ENCODE results near the gene TTLL5.

DNA sequence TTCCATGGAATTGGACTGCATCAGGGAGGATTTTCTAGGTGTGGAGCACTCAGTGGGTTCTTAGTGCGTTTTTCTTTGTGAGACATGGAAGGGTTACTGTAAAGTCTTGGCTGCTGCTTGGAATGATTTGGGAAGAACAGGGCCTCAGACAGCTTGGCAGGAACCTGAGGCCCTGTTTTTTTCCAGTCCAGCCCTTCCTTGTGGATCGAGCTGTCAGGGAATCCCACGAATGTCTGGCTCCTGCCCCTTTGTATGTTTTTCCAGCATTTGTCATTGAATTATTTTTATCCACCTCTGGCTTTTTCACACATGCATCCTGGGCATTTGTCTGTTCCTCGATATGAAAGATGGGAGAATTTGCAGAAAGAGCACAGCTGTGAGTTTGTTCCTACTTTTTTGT is 162.3 kb downstream of the TTLL5 start:
- TF ChIP-seq RCOR1 (conservative IDR thresholded peaks at IDR 0.05; ENCODE audit: low read depth, low read length), result no peak
- TF ChIP-seq, protein P1, sequence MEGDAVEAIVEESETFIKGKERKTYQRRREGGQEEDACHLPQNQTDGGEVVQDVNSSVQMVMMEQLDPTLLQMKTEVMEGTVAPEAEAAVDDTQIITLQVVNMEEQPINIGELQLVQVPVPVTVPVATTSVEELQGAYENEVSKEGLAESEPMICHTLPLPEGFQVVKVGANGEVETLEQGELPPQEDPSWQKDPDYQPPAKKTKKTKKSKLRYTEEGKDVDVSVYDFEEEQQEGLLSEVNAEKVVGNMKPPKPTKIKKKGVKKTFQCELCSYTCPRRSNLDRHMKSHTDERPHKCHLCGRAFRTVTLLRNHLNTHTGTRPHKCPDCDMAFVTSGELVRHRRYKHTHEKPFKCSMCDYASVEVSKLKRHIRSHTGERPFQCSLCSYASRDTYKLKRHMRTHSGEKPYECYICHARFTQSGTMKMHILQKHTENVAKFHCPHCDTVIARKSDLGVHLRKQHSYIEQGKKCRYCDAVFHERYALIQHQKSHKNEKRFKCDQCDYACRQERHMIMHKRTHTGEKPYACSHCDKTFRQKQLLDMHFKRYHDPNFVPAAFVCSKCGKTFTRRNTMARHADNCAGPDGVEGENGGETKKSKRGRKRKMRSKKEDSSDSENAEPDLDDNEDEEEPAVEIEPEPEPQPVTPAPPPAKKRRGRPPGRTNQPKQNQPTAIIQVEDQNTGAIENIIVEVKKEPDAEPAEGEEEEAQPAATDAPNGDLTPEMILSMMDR (IDR thresholded peaks at IDR 0.05 in 2 of 3, conservative IDR thresholded peaks at IDR 0.05 in 1 of 3; ENCODE audit: control insufficient read depth in 2 of 3, extremely low read depth in 1 of 3, insufficient read depth in 1 of 3, low read depth in 3 of 3, low read length in 3 of 3), result no peak
- no peak for TF ChIP-seq POLR2A (IDR thresholded peaks at IDR 0.05; ENCODE audit: low read depth, low read length)
- TF ChIP-seq, protein P2, sequence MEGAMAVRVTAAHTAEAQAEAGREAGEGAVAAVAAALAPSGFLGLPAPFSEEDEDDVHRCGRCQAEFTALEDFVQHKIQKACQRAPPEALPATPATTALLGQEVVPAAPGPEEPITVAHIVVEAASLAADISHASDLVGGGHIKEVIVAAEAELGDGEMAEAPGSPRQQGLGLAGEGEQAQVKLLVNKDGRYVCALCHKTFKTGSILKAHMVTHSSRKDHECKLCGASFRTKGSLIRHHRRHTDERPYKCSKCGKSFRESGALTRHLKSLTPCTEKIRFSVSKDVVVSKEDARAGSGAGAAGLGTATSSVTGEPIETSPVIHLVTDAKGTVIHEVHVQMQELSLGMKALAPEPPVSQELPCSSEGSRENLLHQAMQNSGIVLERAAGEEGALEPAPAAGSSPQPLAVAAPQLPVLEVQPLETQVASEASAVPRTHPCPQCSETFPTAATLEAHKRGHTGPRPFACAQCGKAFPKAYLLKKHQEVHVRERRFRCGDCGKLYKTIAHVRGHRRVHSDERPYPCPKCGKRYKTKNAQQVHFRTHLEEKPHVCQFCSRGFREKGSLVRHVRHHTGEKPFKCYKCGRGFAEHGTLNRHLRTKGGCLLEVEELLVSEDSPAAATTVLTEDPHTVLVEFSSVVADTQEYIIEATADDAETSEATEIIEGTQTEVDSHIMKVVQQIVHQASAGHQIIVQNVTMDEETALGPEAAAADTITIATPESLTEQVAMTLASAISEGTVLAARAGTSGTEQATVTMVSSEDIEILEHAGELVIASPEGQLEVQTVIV (IDR thresholded peaks at IDR 0.05; ENCODE audit: borderline replicate concordance, partially characterized antibody), result no peak
- TF ChIP-seq IRF4 (IDR thresholded peaks at IDR 0.05; ENCODE audit: low read depth, low read length), result no peak
- no peak for TF ChIP-seq POLR2AphosphoS5 (IDR thresholded peaks at IDR 0.05; ENCODE audit: low read length)
- TF ChIP-seq, protein P3, sequence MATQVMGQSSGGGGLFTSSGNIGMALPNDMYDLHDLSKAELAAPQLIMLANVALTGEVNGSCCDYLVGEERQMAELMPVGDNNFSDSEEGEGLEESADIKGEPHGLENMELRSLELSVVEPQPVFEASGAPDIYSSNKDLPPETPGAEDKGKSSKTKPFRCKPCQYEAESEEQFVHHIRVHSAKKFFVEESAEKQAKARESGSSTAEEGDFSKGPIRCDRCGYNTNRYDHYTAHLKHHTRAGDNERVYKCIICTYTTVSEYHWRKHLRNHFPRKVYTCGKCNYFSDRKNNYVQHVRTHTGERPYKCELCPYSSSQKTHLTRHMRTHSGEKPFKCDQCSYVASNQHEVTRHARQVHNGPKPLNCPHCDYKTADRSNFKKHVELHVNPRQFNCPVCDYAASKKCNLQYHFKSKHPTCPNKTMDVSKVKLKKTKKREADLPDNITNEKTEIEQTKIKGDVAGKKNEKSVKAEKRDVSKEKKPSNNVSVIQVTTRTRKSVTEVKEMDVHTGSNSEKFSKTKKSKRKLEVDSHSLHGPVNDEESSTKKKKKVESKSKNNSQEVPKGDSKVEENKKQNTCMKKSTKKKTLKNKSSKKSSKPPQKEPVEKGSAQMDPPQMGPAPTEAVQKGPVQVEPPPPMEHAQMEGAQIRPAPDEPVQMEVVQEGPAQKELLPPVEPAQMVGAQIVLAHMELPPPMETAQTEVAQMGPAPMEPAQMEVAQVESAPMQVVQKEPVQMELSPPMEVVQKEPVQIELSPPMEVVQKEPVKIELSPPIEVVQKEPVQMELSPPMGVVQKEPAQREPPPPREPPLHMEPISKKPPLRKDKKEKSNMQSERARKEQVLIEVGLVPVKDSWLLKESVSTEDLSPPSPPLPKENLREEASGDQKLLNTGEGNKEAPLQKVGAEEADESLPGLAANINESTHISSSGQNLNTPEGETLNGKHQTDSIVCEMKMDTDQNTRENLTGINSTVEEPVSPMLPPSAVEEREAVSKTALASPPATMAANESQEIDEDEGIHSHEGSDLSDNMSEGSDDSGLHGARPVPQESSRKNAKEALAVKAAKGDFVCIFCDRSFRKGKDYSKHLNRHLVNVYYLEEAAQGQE (IDR thresholded peaks at IDR 0.05; ENCODE audit: low read depth, low read length), result no peak
